GM18868 (cell line): ENCODE results near the gene LSM3.

Source experiments
- ATAC-seq: cut with Tn5 transposase; IDR thresholded peaks from one replicate; pipeline ENCODE4 v1.9.1; 2021; ENCODE audit warnings: mild to moderate bottlenecking, moderate library complexity; ENCODE audit not compliant: unreplicated experiment

Gene LSM3

DNA sequence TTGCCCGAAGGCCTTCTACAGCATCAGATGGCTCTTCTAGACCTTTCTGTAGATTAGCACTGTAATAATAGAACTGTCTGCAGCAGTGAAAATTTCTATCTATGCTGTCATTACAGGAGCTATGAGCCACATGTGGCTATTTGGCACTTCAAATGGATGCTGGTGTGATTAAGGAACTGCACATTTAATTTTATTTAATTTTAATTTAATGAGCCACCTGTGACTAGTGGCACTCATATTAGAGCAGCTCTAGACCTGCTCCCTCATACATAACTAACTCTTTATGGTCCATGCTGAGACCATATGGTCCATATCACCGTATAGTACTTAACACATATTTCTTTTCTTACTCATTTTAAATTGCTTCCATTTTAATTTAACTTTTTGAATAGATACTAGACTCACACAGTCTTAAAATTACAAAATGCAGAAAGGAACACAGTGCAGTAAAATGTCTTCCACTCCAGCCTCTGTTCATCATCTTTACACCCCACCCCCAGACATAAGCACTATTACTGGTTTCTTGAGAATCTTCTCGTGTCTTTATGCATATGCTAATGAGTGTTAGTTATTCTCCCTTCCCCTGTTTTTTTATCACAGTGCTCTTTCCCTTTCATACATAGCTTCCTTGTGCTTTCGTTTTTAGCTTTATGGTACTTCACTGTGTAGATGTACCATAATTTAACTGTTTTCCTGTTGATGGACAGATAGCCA lies 9.6 kb downstream of the LSM3 start:
- ATAC-seq = no peak

DNA sequence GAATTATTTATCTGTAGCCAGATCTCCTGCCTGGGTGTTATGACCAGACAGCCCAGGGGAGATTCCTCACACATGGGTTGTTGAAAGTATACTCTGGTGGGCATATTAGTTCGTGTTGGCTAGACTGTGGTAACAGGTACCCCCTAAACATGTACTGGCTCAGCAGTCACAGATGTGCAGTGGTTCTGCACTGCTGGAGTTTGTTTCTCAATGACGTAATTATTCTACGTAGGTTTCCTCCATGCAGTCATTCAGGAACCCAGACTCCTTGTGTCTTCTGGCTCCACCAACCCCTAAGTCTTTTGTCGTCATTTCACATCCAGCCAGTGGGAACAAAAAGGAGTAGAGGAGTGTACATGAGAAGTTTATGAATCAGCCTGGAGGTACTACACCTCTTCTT lies 16.2 kb downstream of the LSM3 start:
- ATAC-seq = no peak

DNA sequence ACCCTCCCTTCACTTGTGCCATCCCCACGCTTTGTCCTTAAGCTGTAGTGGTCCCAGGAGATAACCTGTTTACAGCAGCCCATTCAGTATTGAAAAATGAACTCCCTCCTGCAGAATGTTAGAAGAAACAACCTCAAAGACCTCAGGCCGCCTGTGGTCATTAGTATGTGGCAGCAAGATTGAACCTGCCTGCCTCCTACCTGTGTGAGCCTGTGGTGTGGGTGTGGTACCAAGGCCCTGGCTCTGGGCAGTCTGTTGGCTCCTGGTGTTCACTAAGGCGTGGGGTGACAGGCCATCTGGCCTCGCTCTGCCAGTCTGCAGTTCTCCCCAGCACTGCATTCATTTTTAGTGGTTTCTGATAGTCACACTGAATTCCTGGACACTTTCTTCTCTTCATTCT lies 21.0 kb downstream of the LSM3 start:
- ATAC-seq = no peak

DNA sequence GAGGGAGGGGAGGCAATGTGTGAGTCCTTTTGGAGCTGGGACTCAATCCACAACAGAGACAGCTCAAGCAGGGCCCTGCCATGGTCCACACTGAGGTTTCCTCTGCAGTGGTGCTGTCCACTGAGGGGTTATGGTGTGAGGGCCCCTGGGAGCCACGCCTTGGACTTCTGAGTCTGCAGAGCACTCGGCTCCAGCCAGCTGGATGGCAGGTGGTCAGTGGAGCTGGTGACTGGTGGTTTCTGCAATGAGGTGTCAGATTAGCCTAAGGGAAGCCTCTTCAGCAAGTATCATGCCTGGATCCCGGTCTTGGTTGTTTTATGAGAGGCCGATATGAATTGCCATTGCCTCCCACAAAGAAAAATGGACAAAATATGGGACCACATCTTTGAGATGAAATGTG lies 21.7 kb downstream of the LSM3 start:
- no peak for ATAC-seq

DNA sequence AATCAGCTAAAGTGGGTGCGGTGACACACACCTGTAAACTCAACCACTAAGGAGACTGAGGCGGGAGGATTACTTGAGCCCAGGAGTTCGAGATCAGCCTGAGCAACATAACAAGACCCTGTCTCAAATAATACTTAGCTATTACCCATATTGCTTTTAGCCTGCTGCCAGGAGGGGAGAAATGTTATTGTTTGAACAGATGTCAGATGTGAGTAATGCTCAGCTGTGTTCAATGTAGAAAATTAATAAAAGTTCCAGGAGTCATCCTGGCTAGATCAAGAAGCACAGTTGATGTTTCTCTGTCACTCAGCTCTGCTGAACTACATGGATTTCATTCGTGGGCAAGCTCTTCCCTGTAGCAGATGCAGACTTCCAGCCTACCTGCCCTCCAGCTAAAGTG lies 22.2 kb downstream of the LSM3 start:
- ATAC-seq = no peak

DNA sequence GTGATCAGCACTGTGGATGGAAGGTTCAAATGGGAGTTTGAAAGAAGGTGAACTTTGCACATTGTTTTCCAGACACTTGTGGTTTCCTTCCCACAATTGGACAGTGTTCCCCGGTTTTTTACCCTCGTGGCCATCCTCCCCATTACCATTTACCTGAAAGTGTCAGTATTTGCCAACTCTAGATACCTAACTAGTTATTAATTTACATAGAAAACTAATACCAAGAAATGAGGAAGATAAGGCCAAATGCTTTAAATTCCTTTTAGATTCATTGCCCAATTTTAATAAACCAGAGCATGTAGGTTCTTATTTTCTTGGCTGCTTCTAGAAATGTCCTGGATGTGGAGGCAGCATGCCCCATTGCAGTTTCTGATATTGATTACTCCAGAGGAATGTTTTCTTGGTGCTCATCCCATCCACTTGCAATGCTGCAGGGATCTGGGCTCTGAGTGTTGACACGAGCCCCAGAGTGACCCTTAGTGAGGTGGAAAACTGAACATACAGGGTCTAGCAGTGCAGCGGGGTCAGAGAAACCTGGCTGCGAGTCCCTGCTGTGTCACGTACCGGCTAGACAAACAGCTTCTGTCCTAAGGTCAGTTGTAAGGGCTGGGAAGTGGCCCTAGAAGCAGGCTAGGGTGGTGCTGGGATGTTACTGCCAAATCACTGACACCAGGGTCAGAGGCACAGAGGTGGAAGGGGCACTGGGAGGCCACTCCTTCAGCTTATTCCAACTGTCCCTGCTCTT lies 23.5 kb downstream of the LSM3 start:
- ATAC-seq = no peak

DNA sequence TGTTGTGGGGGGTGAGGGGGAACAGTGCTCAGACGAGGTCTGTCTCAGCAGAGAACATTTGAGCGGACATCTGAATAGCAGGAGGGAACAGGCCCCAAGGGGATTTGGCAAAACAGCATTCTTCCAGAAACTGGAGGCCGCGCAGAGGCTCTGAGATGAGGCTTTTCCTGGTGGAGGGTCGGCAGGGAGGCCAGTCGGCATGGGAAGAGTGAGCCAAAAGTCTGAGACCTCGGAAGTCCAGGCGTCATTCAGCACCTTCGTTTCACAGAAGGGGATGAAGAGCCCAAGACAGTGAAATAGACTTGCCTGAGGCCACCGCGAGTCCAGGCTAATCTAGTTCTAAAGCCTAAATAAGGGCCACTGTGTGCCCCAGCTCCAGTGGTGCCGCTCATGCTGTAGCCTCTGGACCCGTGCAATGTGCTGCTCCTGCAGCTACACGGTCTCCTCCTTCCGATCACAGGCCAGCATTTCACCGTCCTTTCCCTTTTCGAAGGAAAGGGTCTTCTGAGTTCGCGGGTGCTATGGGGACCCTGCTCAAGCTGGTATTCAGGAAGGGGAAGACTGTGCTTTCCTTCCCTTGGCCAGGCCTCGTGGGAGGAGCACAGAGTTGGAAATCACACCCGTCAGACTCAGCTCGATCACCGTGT lies 24.4 kb downstream of the LSM3 start:
- no peak for ATAC-seq

DNA sequence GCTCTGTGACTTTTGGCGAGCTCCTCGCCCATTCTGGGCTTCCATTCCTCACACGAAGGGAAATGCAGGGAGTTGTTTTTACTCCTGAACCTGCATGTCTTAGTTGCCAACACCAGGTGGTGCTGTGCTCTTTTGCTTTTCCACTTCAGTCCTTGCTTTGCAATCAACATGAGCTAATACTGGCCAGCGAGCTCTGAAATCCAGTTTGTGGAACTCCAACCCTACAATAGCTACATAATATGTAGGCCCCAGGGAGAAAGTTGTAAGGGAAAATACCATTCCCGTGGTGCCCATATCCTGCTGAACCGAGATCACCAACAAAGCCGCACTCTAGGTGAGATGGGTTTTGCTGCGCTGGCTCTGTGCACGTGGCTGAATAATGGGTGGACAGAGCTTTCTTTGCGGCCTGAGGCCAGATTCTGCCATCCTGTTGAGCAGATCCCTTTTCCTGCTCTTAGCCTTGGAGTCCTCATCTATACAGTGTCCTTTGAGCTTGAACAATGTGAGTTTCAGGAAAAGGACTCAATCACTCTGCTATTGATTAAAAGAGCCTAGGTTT lies 25.0 kb downstream of the LSM3 start:
- peak; percentile 72 for ATAC-seq

DNA sequence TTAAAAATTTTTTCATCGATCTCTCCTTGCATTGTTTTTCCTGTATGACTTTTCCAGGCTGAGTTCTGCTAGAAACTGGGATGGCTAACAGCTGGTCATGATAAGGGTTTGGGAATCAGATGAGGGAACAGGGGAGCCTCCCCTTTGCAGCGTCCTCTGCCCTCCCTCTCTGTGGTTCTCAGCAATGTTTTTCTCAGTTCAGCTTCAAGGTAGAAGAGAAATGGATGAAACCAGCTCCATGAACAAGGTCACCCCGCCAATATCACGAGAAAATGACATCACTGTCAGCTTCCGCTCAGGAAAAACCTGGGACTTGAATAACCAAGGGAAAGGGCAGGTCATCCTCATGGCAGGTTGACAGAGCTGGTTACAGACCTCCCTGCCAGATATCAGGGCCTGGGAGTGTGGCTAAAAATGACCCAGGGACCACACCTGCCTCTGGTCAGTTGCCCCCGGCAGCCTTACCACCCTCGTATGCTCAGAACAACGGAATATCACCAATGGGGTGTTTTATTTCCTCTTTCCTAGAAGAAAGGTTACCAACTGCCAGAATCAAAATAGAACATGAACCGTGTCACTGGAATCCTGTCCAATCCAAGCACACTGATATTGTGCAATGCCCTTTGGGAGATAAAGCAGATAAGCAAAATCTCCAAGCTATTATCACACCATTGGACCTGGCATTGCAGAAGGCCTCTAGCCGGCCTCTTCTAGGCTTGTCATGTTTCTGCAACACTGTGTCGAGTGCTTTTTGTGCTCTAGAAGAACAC lies 26.1 kb downstream of the LSM3 start:
- no peak for ATAC-seq

DNA sequence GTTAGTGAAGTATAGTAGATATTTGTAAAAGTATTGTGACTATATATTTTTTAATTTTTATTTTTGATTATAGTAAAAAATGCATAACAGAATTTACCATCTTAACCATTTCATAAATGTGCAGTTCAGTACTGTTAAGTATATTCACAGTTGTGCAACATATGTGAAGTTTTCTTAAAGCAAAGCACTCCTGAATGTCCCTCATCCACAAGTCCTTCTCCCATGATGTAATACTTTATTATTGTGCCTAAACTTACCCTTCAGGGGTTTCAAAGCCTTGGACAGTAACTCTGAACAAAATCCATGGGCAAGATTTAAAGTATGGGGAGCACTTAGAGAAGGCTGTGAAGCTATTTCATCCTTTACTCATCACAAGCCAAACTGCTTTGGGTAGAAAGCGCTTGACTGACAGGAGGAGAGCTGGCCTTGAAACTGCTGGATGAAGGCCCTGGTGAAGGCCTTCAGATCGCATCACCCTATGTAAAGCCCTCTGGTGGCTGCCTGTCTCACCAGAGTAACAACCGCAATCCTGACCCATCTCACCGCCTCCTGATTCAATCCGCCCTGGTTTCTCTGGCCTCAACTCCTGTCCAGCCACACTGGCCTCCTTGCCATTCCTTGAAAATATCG lies 28.0 kb downstream of the LSM3 start:
- ATAC-seq = no peak

DNA sequence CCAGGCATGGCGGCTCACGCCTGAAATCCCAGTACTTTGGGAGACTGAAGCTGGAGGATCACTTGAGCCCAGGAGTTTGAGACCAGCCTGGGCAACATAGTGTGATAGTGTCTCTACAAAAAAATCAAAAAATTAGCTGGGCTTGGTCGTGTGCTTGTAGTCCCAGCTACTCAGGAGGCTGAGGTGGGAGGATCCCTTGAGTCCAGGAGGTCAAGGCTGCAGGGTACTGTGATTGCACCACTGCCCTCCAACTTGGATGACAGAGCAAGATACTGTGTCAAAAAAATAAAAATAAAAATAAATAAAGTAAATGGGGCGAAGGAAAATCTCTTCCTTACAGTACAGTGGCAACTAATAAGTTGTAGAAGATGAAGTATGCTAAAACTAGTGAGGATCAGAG lies 29.6 kb downstream of the LSM3 start:
- no peak for ATAC-seq

DNA sequence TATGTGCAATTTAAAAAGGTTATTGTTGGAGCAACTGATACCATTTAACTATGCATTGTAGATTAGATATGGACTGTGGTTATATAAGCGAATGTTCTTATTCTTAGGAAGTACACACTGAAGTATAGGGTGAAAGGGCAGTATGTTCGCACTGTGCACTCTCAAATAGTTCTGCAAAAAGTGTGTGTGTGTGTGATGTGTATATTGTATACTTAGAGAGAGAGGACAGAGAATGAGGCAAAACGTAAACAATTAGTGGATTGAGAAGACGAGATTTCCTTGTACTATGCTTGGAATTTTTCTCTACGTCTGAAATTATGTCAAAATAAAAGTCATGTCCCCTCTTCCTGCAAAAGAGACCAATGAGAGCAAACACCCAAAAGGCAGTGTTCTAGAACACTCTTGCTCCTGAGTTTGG lies 30.4 kb downstream of the LSM3 start:
- ATAC-seq = no peak

DNA sequence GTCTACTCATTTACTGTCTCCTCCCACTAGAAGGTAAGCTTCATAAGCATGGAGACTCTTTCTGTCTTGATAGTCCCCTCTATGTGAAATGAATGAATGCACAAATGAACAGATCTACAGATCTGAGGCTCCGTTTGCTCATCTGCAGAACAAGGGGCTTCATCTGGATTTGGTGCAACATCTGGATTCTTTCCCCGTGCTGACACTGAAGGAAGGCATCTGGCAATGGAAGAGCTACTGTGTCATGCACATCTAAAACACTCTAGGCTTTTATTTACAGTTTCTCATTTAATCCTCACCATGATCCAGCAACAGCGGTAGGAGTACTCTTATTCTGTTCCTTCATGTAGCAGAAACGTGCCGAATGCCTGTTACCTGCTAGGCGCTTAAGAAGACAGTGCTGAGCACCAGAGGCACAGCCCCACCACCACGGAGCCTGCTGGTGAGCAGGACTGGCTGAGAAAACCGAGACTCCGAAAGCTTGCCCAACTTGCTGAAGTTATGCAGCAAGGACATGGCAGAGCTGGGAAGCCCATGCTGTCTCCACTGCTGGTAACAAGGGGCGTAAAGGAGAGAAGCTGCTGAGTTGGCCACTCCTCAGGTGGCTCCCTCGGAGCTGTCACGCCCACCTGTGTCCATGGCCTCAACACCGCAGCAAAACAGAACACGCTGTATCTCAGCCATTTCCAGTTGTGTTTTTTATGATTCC lies 31.1 kb downstream of the LSM3 start:
- ATAC-seq = no peak

DNA sequence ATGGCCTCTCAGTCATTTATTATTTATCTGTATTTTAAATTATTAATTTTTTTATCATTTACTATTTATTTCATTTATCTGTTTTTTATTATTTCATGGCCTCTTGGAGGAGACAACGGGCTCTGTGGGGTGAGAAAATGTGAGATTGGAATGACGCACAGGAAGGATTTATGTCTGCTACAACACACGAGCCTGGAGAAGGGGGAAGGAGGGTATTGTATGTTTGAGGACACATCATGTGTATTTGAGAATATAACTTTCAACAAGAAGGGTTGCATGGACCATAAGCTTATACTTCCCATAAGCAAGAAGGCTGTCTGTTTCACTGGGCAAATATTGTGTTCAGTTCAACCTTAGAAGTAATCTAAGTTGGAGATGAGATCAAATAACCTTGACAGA lies 31.7 kb downstream of the LSM3 start:
- ATAC-seq = no peak

DNA sequence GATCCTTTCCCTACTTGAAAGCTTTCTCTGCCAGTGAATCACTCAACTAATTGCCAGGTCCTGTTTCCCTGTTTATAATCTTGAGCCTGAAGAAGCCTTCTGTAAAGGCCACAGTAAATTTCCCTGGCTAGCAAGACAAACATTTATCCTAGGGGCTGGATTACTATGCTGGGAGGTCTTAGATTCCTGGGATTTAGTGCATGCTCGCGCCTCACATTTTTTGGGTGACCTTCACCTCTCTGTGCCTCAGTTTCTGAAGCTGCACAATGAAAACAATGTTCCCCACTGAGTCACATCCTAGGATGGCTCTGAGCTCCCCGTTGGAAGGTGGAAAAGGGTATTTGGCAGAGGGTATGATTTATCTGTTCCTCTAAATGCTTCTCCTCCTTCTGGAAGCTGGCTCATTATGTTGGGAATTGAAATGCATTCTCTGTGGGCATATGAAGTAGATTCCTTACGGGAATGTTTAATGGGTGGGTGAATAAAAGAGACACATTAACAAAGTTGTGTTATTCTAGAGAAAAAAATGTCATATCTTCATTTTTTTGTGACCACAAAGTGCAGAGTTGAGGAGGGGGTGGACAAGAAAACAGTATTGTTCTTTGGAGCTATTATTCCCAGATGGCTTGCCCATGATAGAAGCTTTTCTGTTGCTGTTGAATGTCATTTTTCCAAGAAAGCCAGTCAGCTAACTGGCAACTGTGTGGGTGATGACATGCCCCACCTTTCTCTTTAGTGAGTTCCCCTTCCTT lies 32.4 kb downstream of the LSM3 start:
- ATAC-seq = no peak

DNA sequence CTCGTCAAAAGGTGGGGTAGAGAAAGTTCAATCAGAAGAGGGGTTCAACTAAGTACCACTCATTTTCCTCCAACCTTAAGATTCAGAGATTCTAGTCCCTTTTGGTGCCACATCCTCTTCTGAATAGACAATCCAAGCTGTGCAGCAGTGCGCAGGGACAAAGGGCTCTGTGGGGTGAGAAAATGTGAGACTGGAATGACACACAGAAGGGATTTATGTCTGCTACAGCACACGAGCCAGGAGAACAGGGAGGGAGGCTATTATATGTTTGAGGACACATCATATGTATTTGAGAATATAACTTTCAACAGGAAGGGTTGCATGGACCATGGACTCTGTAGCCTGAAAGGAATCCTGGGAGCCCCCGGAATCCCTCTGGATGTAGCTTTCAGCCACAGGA lies 33.0 kb downstream of the LSM3 start:
- ATAC-seq = no peak

DNA sequence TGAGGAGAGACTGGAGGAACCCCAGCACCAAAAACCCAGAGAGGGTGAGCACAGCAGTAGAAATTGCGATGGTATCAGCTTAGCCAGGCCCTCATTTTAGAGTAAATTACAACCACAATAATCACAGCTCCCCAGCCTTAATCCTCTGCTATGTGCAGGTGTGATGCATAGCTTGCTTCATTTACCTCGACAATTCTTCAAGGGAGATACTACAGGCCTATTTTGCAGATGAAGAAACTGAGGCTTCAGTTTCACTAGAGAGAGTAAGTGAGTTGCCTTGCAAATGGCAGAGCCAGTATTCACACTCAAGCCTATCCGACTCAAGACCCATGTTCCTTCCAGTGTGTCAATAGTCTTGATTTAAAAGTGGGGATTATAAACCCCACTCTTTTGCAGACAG lies 33.4 kb downstream of the LSM3 start:
- ATAC-seq = no peak

DNA sequence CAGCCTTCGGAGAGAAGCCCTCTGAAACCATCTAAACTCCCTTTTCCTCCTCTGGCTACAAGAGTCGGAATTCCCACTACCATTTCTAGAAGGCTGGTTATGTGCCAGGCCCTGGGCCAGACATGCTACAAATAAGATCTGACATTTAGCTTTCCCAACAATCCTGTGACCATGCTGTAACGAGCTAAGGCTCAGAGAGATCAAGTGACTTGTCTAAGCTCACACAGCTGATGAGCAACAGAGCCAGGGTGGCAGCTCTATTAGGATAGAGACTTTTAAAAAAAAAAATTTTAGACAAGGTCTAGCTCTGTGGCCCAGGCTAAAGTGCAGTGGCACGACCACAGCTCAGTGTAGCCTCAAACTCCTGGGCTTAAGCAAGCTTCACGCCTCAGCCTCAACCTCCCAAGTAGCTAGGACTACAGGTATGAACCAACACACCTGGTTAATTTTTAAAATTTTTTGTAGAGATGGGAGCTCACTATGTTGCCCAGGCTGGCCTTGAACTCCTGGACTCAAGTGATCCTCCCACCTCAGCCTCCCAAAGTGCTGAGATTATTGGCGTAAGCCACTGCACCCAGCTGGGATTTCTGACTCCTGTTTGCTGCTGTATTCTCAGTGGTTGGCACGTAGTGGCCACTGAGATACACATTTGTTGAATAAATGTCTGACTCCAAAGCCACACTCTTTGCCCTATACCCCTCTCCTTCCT lies 34.6 kb downstream of the LSM3 start:
- no peak for ATAC-seq

DNA sequence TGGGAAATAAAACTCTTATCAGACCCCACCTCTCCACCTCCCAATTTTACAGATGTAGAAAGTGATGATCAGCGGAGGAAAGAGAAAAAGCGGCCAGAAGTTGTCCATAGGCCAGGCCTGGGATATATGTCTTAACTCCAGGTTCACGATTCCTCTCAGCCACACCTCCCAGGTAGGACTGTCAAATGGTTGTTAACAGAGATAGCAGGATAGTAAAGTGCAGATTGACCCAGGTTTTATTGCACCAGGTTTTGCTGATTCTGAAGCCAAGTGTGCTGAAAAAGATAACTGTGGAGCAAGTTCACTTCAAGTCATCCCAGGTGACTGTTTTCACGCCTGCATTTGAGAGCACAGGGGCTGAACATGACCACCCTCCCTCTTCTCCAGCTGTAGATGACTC lies 36.1 kb downstream of the LSM3 start:
- no peak for ATAC-seq
